ENCODE measurements around the gene PIEZO1.

Gene PIEZO1

GRCh38 chr16:88735616-88736015 is 49.4 kb downstream of the PIEZO1 start:
- no peak for DNase-seq (ENCODE audit: low read depth)
- H3K4me3 ChIP-seq (ENCODE audit: low read length) = no peak overlapping the region
- TF ChIP-seq, protein P1, sequence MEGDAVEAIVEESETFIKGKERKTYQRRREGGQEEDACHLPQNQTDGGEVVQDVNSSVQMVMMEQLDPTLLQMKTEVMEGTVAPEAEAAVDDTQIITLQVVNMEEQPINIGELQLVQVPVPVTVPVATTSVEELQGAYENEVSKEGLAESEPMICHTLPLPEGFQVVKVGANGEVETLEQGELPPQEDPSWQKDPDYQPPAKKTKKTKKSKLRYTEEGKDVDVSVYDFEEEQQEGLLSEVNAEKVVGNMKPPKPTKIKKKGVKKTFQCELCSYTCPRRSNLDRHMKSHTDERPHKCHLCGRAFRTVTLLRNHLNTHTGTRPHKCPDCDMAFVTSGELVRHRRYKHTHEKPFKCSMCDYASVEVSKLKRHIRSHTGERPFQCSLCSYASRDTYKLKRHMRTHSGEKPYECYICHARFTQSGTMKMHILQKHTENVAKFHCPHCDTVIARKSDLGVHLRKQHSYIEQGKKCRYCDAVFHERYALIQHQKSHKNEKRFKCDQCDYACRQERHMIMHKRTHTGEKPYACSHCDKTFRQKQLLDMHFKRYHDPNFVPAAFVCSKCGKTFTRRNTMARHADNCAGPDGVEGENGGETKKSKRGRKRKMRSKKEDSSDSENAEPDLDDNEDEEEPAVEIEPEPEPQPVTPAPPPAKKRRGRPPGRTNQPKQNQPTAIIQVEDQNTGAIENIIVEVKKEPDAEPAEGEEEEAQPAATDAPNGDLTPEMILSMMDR (IDR thresholded peaks at IDR 0.05; ENCODE audit: insufficient read depth, low read depth, low read length, missing control alignments) = no peak

GRCh38 chr16:88735121-88735520 is 49.9 kb downstream of the PIEZO1 start:
- H3K4me3 ChIP-seq (ENCODE audit: low read length) = no peak overlapping the region
- TF ChIP-seq, protein P1 (IDR thresholded peaks at IDR 0.05; ENCODE audit: insufficient read depth, low read depth, low read length, missing control alignments) = no peak
- DNase-seq (ENCODE audit: low read depth) = no peak

DNA sequence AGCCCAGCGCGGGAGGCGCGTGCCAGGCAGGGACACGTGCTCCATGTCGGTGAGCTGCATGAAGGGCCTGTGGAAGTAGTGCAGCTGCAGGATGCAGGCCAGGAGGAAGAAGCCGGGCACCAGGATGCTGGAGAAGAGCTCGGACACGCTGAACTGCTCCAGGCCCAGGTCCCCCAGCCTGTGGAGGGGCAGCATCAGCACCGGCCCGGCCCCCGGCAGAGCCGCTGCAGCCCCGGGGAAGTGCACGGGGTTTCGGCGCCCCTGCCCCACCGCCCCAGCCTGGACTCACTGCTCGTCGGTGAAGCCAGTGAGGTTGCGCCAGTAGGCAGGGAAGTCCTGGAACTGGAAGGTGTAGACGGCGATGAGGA is 50.7 kb downstream of the PIEZO1 start:
- TF ChIP-seq, protein P1 (IDR thresholded peaks at IDR 0.05; ENCODE audit: insufficient read depth, low read depth, low read length, missing control alignments) = no peak
- DNase-seq (ENCODE audit: low read depth) = no peak
- no peak overlapping the region for H3K4me3 ChIP-seq (ENCODE audit: low read length)

- H3K4me3 ChIP-seq (ENCODE audit: low read length) = no peak overlapping the region
Observed at GRCh38 chr16:88733630-88734360, 51.2 kb downstream of the PIEZO1 start.

DNA sequence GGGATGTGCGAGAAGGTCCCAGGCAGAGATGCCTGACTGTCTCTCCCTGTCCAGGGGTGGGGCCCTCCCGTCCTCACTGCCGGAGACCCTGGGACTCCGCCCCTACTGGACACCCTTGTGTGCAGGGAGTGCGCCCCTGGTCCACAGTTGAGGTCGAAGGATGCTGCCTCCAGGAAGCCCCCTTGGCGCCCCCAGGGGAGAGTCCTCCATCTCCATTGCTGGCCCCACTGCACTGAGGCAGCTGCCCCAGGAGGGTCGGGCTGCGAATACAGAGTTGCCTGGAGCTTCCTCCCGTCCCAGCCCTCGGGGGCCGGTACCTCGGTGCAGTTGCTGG is 52.1 kb downstream of the PIEZO1 start:
- DNase-seq (ENCODE audit: low read depth) = no peak
- TF ChIP-seq, protein P1 (IDR thresholded peaks at IDR 0.05; ENCODE audit: insufficient read depth, low read depth, low read length, missing control alignments) = no peak
- H3K4me3 ChIP-seq (ENCODE audit: low read length) = no peak overlapping the region

More at GRCh38 chr16:88733630-88734360, 51.2 kb downstream of the PIEZO1 start:
- TF ChIP-seq, protein P1 (IDR thresholded peaks at IDR 0.05; ENCODE audit: insufficient read depth, low read depth, low read length, missing control alignments) = no peak
- no peak for DNase-seq (ENCODE audit: low read depth)

GRCh38 chr16:88732172-88732960 is 52.7 kb downstream of the PIEZO1 start:
- H3K4me3 ChIP-seq (ENCODE audit: low read length) = no peak overlapping the region
- no peak for DNase-seq (ENCODE audit: low read depth)
- TF ChIP-seq, protein P1 (IDR thresholded peaks at IDR 0.05; ENCODE audit: insufficient read depth, low read depth, low read length, missing control alignments) = no peak
